Breast epithelium (tissue), 3 donors: ENCODE results near the gene CAMKK1.

Experiments
- POLR2AphosphoS5 ChIP-seq, 3 donors: sonication (generic); formaldehyde crosslinking; IDR thresholded peaks; one replicate each; pipeline ENCODE4 v1.6.1; 2017; ENCODE audit warnings: antibody characterized with exemption in 3 of 3
- TF ChIP-seq, protein P1 (sequence below), 3 donors: fragments of 450-650 bp; IDR thresholded peaks; one replicate each; pipeline ENCODE4 v1.5.1; 2016 to 2017; ENCODE audit warnings: antibody characterized with exemption in 3 of 3, mild to moderate bottlenecking in 3 of 3, moderate library complexity in 3 of 3

DNA sequence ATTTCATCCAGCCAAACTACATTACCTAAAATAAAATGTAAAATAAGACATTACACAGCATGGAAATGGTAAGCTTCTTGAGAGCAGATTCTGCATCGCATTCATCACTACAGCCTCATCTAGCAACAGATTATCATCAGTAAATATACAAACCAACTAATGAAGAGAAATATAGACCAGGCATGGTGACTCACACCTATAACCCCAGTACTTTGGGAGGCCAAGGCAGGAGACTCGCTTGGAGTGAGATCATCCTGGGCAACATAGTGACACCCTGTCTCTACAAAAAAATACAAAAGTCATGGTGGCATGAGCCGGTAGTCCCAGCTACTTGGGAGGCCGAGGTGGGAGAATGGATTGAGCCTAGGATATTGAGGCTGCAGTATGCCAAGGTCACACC lies 66.7 kb downstream of the CAMKK1 start:
- TF ChIP-seq, protein P1, sequence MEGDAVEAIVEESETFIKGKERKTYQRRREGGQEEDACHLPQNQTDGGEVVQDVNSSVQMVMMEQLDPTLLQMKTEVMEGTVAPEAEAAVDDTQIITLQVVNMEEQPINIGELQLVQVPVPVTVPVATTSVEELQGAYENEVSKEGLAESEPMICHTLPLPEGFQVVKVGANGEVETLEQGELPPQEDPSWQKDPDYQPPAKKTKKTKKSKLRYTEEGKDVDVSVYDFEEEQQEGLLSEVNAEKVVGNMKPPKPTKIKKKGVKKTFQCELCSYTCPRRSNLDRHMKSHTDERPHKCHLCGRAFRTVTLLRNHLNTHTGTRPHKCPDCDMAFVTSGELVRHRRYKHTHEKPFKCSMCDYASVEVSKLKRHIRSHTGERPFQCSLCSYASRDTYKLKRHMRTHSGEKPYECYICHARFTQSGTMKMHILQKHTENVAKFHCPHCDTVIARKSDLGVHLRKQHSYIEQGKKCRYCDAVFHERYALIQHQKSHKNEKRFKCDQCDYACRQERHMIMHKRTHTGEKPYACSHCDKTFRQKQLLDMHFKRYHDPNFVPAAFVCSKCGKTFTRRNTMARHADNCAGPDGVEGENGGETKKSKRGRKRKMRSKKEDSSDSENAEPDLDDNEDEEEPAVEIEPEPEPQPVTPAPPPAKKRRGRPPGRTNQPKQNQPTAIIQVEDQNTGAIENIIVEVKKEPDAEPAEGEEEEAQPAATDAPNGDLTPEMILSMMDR (IDR thresholded peaks at IDR 0.05), result no peak
- TF ChIP-seq POLR2AphosphoS5 (IDR thresholded peaks at IDR 0.05), result no peak
